ENCODE measurements around the gene VPS37D. TPM values are rescaled to one million over a fixed set of nuclear protein-coding genes. Genes with fewer than 3 reads are reported as not detected.
A peak's percentile ranks its signal among the peaks of the same experiment; 100 is the strongest.

Gene VPS37D
- total and polyA plus RNA-seq, 2 of the 4 experiments (the other 2 are of a cell fraction): 2.3 to 3.1 TPM

DNA sequence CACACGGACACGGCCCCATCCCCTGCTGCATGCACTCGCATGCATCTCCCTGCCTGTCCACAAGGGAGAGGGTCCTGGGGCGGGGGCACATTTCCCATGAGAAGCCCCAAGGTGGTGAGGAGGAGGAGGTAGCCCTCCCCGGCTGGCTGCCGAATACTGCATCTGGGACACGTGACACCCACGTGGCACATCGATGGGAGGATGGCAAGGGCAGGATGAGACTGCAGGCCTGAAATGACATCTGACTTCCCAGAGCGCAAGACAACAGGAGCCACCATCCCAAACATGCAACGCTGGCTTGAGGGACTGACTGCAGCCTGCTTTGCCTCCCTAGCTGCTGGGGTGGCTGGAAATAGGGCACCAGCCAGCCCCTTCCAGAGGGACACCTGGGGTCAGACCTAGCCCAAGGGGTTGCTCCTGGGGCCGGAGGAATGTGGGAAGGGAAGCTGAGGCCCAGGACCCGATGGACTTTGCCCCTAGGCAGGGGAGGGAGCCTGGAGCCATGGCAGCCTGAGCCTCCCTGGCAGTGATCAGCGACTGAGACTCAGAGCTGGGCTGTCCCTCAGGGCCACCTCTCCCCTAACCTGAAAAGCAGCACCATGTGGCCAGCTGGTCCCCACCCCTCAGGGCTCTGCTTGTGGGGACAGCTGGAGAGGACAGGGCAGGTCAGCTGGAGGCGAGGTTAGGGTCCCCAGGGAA is 31.9 kb downstream of the VPS37D start:
- no peak overlapping the region for H3K4ac ChIP-seq (ENCODE audit: low read depth, low read length)
- peak overlapping the region; percentile 55 for H2AK9ac ChIP-seq (replicated peaks; ENCODE audit: low read depth, low read length, poor library complexity)
- ChIA-PET CTCF (no interaction called here), POLR2A (ENCODE audit: unreplicated experiment) (no interaction called here)
- WGBS, 2 experiments (ENCODE audit: extremely low coverage in 2 of 2, insufficient read length in 1 of 2): 83% methylated on average over 3 of the region's 15 CpGs; no CpG with 5 or more reads in 1 of the 2 experiments
- H3K9me3 ChIP-seq (ENCODE audit: control insufficient read depth, insufficient read depth, low read length): no peaks in the 10 kb centered on the region
- no peak overlapping the region for H3K14ac ChIP-seq (replicated peaks; ENCODE audit: low read depth, low read length)
- no peak overlapping the region for H3K18ac ChIP-seq (ENCODE audit: low read depth, low read length)
- H2BK15ac ChIP-seq (ENCODE audit: low read depth, low read length): no peak overlapping the region
- TF ChIP-seq RFX5 (IDR thresholded peaks at IDR 0.05; ENCODE audit: low read depth, low read length): no peak
- no peak for TF ChIP-seq MAZ (IDR thresholded peaks at IDR 0.05; ENCODE audit: borderline replicate concordance, low read depth, low read length)
- no peak for TF ChIP-seq RCOR1 (IDR thresholded peaks at IDR 0.05; ENCODE audit: insufficient replicate concordance, low read length)
- TF ChIP-seq CEBPB (IDR thresholded peaks at IDR 0.05; ENCODE audit: low read depth, low read length): no peak
- TF ChIP-seq, protein P1, sequence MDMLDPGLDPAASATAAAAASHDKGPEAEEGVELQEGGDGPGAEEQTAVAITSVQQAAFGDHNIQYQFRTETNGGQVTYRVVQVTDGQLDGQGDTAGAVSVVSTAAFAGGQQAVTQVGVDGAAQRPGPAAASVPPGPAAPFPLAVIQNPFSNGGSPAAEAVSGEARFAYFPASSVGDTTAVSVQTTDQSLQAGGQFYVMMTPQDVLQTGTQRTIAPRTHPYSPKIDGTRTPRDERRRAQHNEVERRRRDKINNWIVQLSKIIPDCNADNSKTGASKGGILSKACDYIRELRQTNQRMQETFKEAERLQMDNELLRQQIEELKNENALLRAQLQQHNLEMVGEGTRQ (IDR thresholded peaks at IDR 0.05; ENCODE audit: low read depth, low read length): no peak
- TF ChIP-seq, protein P2, sequence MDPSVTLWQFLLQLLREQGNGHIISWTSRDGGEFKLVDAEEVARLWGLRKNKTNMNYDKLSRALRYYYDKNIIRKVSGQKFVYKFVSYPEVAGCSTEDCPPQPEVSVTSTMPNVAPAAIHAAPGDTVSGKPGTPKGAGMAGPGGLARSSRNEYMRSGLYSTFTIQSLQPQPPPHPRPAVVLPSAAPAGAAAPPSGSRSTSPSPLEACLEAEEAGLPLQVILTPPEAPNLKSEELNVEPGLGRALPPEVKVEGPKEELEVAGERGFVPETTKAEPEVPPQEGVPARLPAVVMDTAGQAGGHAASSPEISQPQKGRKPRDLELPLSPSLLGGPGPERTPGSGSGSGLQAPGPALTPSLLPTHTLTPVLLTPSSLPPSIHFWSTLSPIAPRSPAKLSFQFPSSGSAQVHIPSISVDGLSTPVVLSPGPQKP (IDR thresholded peaks at IDR 0.05; ENCODE audit: borderline replicate concordance, low read depth, low read length): no peak
- no peak for TF ChIP-seq NFE2L2 (IDR thresholded peaks at IDR 0.05; ENCODE audit: low read depth, low read length)
- TF ChIP-seq MAFK (IDR thresholded peaks at IDR 0.05; ENCODE audit: low read depth, low read length): no peak
- TF ChIP-seq, protein P3, sequence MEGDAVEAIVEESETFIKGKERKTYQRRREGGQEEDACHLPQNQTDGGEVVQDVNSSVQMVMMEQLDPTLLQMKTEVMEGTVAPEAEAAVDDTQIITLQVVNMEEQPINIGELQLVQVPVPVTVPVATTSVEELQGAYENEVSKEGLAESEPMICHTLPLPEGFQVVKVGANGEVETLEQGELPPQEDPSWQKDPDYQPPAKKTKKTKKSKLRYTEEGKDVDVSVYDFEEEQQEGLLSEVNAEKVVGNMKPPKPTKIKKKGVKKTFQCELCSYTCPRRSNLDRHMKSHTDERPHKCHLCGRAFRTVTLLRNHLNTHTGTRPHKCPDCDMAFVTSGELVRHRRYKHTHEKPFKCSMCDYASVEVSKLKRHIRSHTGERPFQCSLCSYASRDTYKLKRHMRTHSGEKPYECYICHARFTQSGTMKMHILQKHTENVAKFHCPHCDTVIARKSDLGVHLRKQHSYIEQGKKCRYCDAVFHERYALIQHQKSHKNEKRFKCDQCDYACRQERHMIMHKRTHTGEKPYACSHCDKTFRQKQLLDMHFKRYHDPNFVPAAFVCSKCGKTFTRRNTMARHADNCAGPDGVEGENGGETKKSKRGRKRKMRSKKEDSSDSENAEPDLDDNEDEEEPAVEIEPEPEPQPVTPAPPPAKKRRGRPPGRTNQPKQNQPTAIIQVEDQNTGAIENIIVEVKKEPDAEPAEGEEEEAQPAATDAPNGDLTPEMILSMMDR (conservative IDR thresholded peaks at IDR 0.05; ENCODE audit: low read depth, low read length): no peak
- TF ChIP-seq SMC3 (IDR thresholded peaks at IDR 0.05; ENCODE audit: low read depth, low read length): no peak
- TF ChIP-seq BHLHE40 (IDR thresholded peaks at IDR 0.05; ENCODE audit: low read depth, low read length): no peak
- no peak for TF ChIP-seq MXI1 (IDR thresholded peaks at IDR 0.05; ENCODE audit: borderline replicate concordance, low read depth, low read length)
- TF ChIP-seq FOS (IDR thresholded peaks at IDR 0.05; ENCODE audit: low read depth, low read length): no peak
- TF ChIP-seq POLR2A (IDR thresholded peaks at IDR 0.05; ENCODE audit: low read depth, low read length): no peak
- no peak for TF ChIP-seq RAD21 (IDR thresholded peaks at IDR 0.05; ENCODE audit: low read length)
- no peak for TF ChIP-seq CHD1 (IDR thresholded peaks at IDR 0.05; ENCODE audit: low read depth, low read length)
- no peak overlapping the region for H4K91ac ChIP-seq (ENCODE audit: insufficient read depth, low read depth, low read length)
- no peak overlapping the region for H3K9ac ChIP-seq (ENCODE audit: low read depth, low read length)
- in situ Hi-C loops (cut with MboI; ENCODE audit: low sequenced_read_pairs): no loop called here
- DNase-seq (no peak), ATAC-seq (ENCODE audit: low read depth) (no peak)
- no peak overlapping the region for H4K5ac ChIP-seq (ENCODE audit: low read depth, low read length)
- intact Hi-C loops (cut with micrococcal nuclease): no loop called here
- peaks cover 22% of the 10 kb centered on the region for H4K20me1 ChIP-seq (ENCODE audit: insufficient read depth, low read length)
- H2BK5ac ChIP-seq (ENCODE audit: low read depth, low read length, poor library complexity, severe bottlenecking): no peak overlapping the region
- H4K8ac ChIP-seq (ENCODE audit: low read depth in 2 of 2, low read length in 2 of 2): no peak overlapping the region
- no TSS peak for BruUV-seq (replicated peaks)
- H2BK20ac ChIP-seq (ENCODE audit: low read depth, low read length): no peak overlapping the region
- H3K4me1 ChIP-seq (ENCODE audit: control insufficient read depth, insufficient read depth, low read length): peaks cover 2% of the 10 kb centered on the region; the same call in 1 of the 2 replicates
- no peaks in the 10 kb centered on the region for H3K27me3 ChIP-seq (ENCODE audit: control insufficient read depth, insufficient read depth, low read length)
- H3K56ac ChIP-seq (ENCODE audit: extremely low read depth, insufficient read depth, low read length): no peak overlapping the region
- no peak overlapping the region for H2AFZ ChIP-seq (replicated peaks; ENCODE audit: low read length, poor library complexity)
- no peak overlapping the region for H3K23ac ChIP-seq (ENCODE audit: low read depth, low read length)
- no peak overlapping the region for H3K4me3 ChIP-seq (ENCODE audit: insufficient read depth, low read depth, low read length)
- peaks cover 69% of the 10 kb centered on the region for H3K36me3 ChIP-seq (ENCODE audit: control insufficient read depth, insufficient read depth, low read length)
- no peak overlapping the region for H3K4me2 ChIP-seq (ENCODE audit: low read depth, low read length)
- H3K79me1 ChIP-seq (ENCODE audit: low read depth in 1 of 2, low read length in 2 of 2): peaks cover 0 to 8% of the 10 kb centered on the region in 2 experiments; a peak in 2 of 4 replicates
- no peak overlapping the region for H2BK120ac ChIP-seq (ENCODE audit: low read depth, low read length)
- H3K9me1 ChIP-seq (ENCODE audit: insufficient read depth, low read length): 0 out of 2 replicates have a peak, but pooled peaks cover 4% of the 10 kb centered on the region
- H3K27ac ChIP-seq (ENCODE audit: insufficient read depth, low read length): no peak overlapping the region
- dilution Hi-C loops (cut with HindIII; ENCODE audit: low sequenced_read_pairs, unreplicated experiment): no loop called here
- no peak overlapping the region for H2AK5ac ChIP-seq (ENCODE audit: low read depth, low read length)

All from IMR-90 (cell line).